RPMI8226 (cell line): ENCODE results near the gene TMEM213.

ENCODE experiments used
- DNase-seq: peaks from one replicate; pipeline ENCODE4 v3.0.0-alpha.2; 2015

TMEM213 gene

DNA sequence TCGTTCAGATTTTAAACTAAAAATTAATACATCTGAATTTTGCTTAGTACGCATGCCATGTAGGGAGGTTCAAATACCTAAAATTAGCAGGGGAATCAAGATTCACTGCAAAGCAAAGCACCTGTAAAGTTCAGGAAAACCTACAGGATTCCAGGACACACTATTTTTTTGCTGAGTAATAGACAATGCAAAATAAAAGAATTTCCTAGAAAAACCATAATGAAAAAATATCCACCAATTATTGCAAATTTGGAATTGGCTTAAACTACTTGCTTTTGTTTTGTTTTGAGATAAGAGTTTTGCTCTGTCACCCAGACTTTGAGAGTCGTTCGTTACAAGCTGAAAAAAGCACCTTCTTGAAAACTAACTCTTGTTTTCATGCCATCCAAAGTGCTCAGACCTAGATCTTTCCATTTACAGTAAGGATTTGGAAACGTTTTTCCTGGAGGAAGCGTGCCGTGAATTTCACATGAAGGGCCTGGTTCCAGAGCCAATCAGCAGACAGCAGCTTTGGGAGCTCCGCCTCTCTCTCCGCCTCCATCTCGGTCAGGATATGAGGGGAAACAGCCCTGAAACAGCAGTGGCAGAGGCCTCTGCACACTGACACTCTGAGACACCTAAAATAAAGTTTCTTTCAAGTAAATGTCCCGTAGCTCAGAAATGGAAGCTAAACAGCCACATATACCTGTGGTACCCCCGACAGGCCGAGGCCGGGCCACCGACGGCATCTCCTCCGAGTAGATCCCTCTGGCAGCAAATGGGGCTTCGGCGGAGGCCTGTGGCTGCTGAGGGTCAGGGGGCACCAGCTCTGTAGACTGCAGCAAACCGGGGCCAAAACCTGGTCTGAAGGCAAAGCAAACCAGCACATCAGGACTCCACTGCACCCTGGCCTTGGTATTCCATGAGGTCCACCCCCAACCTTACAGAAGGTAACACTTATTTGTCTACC, 46.1 kb downstream of the TMEM213 start:
- DNase-seq = no peak

DNA sequence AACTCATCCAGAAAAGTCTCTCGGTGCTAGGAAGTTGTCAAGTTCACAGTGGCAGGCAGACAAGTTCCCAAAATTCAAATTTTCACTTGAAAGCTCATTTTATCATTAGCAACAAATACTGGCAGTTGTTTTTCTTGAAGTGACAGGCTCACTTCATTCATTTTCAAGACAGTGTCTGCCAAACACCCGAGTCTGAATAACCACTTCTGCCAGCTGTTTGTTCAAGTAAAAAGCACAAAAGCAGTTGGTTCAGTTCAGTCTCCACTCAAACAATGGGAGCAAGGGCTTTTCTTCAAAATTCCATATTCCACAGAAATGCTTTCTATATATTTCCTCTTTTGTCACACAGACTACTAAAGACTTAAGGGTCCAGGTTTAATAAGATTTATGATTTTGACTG, 47.9 kb downstream of the TMEM213 start:
- no peak for DNase-seq

DNA sequence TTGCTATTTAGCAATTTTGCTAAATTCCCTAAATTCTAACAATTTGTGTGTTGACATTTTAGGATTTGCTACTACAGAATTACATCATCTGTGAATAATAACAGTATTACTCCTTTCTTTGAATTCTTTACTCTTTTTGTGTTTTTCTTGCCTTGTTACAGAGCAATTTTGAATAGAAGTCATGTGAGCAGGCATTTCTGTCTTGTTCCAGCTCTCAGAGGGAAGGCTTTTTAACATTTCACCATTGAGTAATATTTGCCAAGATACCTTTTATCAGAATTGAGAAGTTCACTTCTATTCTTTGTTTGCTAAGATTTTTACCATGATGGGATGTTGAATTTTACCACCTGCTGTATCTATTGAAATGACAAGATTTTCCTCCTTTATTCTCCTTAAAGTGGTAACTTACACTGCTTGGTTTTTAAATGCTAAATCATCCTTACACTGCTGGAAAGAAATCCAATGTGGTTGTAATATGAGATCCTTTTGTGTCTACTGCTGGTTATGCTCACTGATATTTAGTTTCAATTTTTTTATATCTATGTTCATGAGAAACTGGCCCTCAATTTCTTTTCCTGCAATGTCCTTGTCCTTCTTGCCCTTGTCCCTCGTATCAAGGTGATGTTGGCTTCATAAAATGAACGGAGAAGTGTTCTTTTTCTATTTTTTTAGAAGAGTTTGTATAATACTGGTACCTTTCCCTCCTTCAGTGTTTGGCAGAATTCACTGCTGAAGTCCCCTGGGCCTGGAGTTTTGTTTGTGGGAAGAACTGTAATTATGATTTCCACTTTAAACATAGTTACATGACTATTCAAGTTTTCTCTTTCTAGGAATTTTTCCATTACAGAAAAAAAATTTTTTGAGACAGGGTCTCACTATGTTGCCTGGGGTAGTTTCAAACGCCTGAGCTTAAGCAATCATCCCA, 50.5 kb downstream of the TMEM213 start:
- DNase-seq = no peak

- no peak for DNase-seq
Observed at GRCh38 chr7:138849701-138850100, 51.9 kb downstream of the TMEM213 start.

DNA sequence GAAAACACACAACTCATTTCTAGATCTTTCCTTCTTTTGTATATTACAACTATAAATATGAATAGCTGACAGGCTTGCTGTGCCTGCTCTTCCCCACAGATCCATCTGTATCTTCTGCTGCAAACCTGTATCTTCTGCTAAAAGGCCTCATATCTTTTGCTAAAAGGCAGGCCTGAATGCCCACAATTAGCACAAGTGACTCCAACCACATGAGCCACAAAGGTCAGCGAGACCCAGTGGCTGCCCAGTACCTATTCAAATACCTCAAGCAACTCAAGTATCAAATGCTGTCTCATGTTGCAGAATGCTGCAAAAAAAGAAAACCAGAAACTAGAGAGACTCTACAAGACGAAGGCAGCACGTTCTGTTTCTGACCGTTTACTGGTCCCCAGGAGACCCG, 54.7 kb downstream of the TMEM213 start:
- DNase-seq = no peak

- no peak for DNase-seq
Observed at GRCh38 chr7:138853448-138853847, 55.7 kb downstream of the TMEM213 start.

GRCh38 chr7:138854115-138854645, 56.4 kb downstream of the TMEM213 start:
- DNase-seq = no peak

GRCh38 chr7:138857728-138858127, 59.9 kb downstream of the TMEM213 start:
- no peak for DNase-seq

DNA sequence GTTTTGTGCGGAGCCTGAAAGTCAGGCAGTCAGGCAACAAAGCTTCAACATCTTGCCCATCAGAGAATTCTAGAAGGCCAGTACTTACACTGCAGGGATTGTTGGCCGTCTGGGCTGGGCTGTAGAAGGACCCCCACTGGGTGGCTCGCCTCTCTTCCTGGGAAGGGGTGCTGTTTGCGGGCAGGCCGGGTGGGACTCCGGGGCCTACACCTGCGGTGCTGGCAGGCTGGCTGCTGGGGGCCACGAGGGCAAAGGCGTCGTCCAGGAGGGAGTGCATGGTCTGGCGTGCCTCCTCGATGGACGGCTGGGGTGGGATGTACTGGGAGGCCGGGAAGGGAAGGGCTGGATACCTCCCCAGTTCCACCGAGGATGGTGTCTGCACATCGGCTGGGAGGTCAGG, 63.3 kb downstream of the TMEM213 start:
- no peak for DNase-seq

DNA sequence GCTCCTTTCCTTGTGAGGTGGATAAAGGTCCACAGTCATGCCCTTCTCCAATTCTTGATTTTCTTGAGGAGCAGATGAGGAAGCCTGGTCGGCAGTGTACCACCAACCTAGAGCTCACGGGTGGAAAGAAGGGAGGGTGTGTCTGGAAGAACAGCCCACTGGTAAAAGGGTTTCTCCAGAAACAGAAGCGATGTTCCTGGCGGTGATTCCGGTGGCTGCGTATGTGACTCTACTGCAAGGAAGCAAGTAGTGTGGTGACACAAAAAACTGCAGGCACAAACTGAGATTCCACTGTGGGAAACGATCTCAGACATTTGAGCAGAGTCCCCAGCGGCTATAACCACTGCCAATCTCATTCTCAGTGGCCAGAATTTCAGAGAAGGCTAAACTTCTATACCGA, 66.1 kb downstream of the TMEM213 start:
- no peak for DNase-seq

GRCh38 chr7:138864667-138865066, 66.9 kb downstream of the TMEM213 start:
- no peak for DNase-seq

DNA sequence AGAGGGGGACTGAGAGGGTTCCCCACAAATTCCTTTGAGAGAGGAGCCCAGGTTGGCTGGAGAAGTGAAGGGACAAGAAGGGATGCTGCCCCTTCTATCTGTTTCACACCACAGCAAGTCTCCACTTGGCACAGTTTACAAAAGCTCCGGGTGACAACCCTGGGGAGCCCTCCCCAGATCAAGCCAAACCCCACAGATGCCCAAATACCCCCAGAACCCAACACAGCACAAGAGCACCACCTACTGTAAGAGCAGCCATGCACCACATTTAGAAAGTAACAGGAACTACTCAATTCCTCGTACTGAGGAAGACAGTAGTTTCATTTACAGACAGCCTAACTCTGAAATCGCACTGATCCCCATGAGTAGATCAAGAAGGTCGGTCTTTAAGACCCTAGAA, 68.0 kb downstream of the TMEM213 start:
- DNase-seq = peak; percentile 32

DNA sequence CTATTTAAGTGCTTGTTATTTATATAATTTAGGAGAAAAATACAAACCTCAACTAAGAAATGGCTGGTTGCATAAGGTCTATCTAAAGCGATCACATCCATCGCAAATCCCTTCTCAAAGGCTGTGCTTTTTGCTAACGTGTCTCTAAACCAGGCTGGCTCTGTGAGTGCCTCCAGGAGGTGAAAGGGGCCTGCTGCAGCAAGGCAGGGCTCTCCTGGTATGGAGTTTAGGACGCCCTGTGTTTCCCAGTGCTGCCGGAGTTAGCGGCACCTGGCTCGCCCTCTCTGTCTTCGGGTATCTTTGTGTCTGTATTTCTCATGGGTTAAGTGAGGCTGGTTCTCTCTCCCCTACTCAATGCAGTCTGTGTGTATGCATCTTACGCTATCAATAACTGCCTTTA, 68.6 kb downstream of the TMEM213 start:
- DNase-seq = no peak

DNA sequence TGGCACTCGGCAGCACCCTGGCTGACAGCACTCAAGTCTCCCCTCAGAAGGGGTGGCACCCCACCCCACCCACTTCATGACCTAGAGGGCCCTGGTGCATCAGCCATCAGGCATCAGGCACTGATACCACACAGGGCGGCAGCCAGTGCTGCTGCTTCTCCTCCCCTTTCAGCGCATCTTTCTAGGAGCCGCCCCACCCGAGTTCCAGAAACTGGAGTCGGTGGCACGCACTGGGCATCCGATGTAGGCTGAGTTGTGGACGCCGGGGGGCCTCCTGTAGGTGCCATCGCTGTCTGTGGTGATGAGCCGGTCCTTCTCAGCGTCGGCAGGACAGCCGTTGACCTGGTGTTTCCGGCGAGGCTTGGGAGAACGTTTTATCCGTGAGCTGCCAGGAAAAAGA, 70.0 kb downstream of the TMEM213 start:
- no peak for DNase-seq

GRCh38 chr7:138868711-138869110, 70.9 kb downstream of the TMEM213 start:
- DNase-seq = no peak

DNA sequence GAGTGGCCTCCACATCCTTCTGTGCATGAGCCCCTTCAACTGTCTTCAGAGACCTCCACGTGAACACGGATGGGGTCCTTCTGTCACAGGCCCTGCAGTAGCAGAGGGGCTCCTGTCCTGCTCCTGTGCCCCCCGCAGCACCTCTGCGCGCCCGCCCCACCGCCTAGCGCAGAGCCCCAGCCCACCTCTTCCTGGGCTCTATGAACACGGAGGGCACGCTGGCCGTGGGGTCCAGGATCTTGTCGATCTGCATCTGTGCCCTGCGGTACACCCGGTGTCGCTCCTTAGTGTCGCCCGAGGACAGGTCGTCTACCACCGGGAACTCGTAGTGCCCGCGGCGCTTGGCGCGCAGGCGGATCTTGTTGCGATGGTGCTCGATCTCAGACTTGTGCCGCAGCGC, 71.6 kb downstream of the TMEM213 start:
- no peak for DNase-seq

DNA sequence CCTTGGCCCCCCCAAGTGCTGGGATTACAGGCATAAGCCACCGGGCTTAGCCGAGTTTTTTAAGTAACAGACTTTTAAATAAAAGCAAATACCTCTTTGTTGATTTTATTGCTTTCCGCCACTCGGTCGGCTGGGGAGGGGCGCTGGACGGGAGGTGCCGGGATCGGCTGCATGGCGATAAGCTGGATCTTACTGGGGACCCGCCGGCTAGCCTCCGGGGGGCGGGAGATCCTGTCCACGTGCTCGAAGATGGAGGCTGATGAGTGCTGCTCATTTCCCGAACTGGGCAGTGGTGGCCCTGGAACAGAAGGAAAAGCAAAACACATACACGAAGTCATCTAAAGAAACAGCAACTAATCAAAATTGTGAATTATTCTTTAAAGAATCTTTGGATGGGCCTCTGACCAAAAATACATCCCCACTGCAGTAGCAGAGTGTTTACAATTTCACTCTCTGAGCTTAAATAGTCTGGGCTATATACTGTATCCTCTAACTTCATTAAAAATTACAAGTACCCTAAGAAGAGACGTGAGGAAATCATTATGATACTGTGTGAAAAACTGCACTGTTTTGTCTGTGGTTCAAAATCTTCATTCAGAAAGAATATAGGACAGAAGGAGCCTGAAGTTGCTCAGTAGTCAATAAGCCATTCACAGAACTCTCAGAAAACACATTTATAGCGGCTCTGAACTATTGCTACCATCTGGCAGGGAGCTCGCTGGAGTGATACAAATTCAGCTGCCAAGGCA, 73.4 kb downstream of the TMEM213 start:
- no peak for DNase-seq

DNA sequence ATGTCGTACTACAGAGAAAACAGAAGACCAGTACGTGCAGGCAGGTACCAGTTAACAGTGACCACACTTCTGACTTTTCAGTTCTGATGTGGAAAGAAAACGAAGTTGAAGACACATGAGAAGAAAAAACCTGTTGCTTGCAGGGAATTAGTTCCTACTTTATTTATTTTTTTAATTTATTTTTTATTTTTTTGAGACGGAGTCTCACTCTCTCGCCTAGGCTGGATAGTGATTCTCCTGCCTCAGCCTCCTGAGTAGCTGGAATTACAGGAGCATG, 74.0 kb downstream of the TMEM213 start:
- no peak for DNase-seq

GRCh38 chr7:138872576-138872975, 74.8 kb downstream of the TMEM213 start:
- no peak for DNase-seq

DNA sequence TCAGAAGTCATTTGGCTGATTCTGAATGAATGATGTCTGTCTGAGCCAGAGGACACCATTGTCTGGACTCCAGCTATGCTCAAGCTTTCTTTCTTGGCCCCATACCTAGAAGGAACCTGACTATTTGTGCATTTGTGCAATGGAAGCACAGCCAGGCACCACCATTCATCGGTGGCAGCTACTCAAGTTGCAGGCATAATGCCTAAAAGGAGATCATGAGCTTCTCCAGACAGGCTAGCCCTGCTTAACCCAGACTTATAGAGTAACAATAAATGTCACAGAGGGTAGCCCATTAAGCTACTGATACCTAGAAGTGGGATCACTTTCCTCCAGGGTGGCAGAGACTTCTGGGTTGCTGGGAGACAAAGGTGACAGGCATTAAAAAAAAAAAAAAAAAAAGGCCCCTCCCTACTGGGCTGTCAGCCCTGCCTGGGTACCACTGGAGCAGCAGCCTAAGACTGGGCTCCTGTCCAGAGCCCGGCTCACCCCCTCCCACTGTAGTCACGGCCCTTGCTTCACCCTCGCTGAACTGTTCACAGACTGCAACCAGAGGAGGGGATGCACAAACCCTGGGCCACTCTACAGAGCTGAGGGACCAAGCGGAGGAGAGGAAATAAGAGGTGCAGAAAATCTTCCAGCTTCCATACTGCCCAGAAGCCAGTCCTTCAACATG, 75.6 kb downstream of the TMEM213 start:
- no peak for DNase-seq

DNA sequence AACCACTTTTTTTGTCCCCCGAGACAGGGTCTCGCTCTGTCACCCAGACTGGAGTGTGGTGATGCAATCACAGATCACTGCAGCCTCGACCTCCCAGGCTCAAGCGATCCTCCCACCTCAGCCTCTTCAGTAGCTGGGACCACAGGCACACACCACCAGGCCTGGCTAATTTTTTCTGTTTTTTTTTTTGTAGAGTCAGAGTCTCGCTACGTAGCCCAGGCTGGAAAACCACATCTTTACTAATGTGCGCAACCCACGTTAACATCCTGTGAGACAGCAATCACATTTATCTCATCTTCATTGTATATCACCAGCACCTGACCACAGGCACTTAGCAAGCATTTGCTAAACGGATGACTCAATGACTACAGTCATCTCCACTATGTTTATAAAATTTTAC, 78.0 kb downstream of the TMEM213 start:
- DNase-seq = no peak

- DNase-seq = no peak
Observed at GRCh38 chr7:138876326-138876725, 78.5 kb downstream of the TMEM213 start.

GRCh38 chr7:138878051-138878450, 80.3 kb downstream of the TMEM213 start:
- DNase-seq = no peak
